CD4-positive, alpha-beta T cell (primary cell): ENCODE measurements around the gene CTNNA3. TPM values are rescaled to one million over a fixed set of nuclear protein-coding genes. Genes with fewer than 3 reads are reported as not detected.

Experiments
- ATAC-seq: fragments of 200-7000 bp; cut with Tn5 transposase; one replicate; pipeline ENCODE4 v1.10.0; 2022; ENCODE audit warnings: mild to moderate bottlenecking; ENCODE audit not compliant: poor library complexity
- CTCF ChIA-PET: fragments of 350-600 bp; sonication (Branson Sonifier 250); formaldehyde crosslinking; loops from one replicate; lab custom pipeline; 2021; ENCODE audit warnings: antibody characterized with exemption, inconsistent platforms; lab: Charles Lee
- POLR2A ChIA-PET: fragments of 350-600 bp; sonication (Branson Sonifier 250); formaldehyde crosslinking; loops from one replicate; lab custom pipeline; 2021; ENCODE audit warnings: antibody characterized with exemption, inconsistent platforms; lab: Charles Lee
- DNase-seq, 14 experiments: peaks; one replicate each; pipeline ENCODE4 v3.0.0-alpha.2; 2013 to 2020; ENCODE audit warnings: mixed read lengths in 2 of 14
- H3K27ac ChIP-seq, 2 donors: one replicate each; pipeline versions ENCODE4 v1.5.1 to v1.7.0; 2013; ENCODE audit warnings: low read length in 2 of 2, low read depth in 1 of 2, mild to moderate bottlenecking in 1 of 2
- H3K27me3 ChIP-seq, 2 experiments: 1 replicate in 1 of 2; 2 replicates in 1 of 2; pipeline versions ENCODE4 v1.6.1 to v1.7.0; 2013; ENCODE audit warnings: low read length in 2 of 2, control low read depth in 1 of 2, mild to moderate bottlenecking in 1 of 2, moderate library complexity in 1 of 2; ENCODE audit not compliant: insufficient read depth in 2 of 2, control insufficient read depth in 1 of 2
- H3K36me3 ChIP-seq: one replicate; pipeline ENCODE4 v1.6.1; 2013; ENCODE audit warnings: low read length, control low read depth; ENCODE audit not compliant: insufficient read depth
- H3K4me1 ChIP-seq: one replicate; pipeline ENCODE4 v1.6.1; 2013; ENCODE audit warnings: low read length, control low read depth; ENCODE audit not compliant: insufficient read depth
- H3K4me3 ChIP-seq: one replicate; pipeline ENCODE4 v1.5.1; 2013; ENCODE audit warnings: mild to moderate bottlenecking, low read length, moderate library complexity
- H3K9me3 ChIP-seq, 2 experiments: 1 replicate in 1 of 2; 2 replicates in 1 of 2; pipeline versions ENCODE4 v1.6.1 to v1.7.0; 2013; ENCODE audit warnings: low read length in 2 of 2, mild to moderate bottlenecking in 2 of 2, control low read depth in 1 of 2, moderate library complexity in 1 of 2; ENCODE audit not compliant: control insufficient read depth in 1 of 2, insufficient read depth in 1 of 2
- H3K27ac Mint-ChIP-seq: one replicate; pipeline ENCODE4 v1.8.0; 2020; ENCODE audit warnings: mixed read lengths
- H3K27me3 Mint-ChIP-seq: one replicate; pipeline ENCODE4 v1.8.0; 2021; ENCODE audit warnings: mixed read lengths
- H3K36me3 Mint-ChIP-seq: one replicate; pipeline ENCODE4 v1.8.0; 2021; ENCODE audit warnings: low read depth, mixed read lengths
- H3K4me1 Mint-ChIP-seq: one replicate; pipeline ENCODE4 v1.8.0; 2021; ENCODE audit warnings: low read depth, mixed read lengths
- H3K4me3 Mint-ChIP-seq: one replicate; pipeline ENCODE4 v1.8.0; 2020; ENCODE audit warnings: mild to moderate bottlenecking, mixed read lengths
- H3K9me3 Mint-ChIP-seq: one replicate; pipeline ENCODE4 v1.8.0; 2020; ENCODE audit warnings: mixed read lengths
- CTCF ChIP-seq: fragments of 200-600 bp; IDR thresholded peaks from one replicate; pipeline ENCODE4 v1.8.0; 2022; ENCODE audit warnings: antibody characterized with exemption, mild to moderate bottlenecking
- intact Hi-C, 2 experiments: fragments of 100-400 bp; cut with DNase I in 1 of 2; cut with micrococcal nuclease in 1 of 2; formaldehyde crosslinking; loops; one replicate each; pipeline versions ENCODE4 v1.15.1 to v1.9.0; 2023 to 2025; cut with DNase I, micrococcal nuclease
- total RNA-seq, 174 experiments: library from RNA in 2 of 174; stranded (reverse) in 2 of 174; gene quantifications; one replicate each; pipeline ENCODE4 v1.2.3 and lab custom pipeline; 2021 to 2026

The CTNNA3 gene
- total RNA-seq, 2 experiments from 2014 or later: 0.80 TPM; not detected in 1

GRCh38 chr10:66322777-66323176, 1373.2 kb downstream of the CTNNA3 start:
- Mint-ChIP-seq H3K9me3 (no peaks in the 10 kb centered on the region), H3K4me3 (no peak overlapping the region), H3K27me3 (no peaks in the 10 kb centered on the region), H3K27ac (no peak overlapping the region), H3K4me1 (no peaks in the 10 kb centered on the region), H3K36me3 (no peaks in the 10 kb centered on the region)
- no peak overlapping the region for H3K4me3 ChIP-seq
- TF ChIP-seq CTCF: no peak
- H3K27me3 ChIP-seq: no peaks in the 10 kb centered on the region
- H3K4me1 ChIP-seq: no peaks in the 10 kb centered on the region
- no peak for ATAC-seq
- no peaks in the 10 kb centered on the region for H3K36me3 ChIP-seq
- CTCF ChIA-PET: no interaction called here
- intact Hi-C loops: no loop called here
- POLR2A ChIA-PET: no interaction called here
- H3K9me3 ChIP-seq: peaks cover 0 to 7% of the 10 kb centered on the region in 2 experiments
- DNase-seq: no peak
- H3K27ac ChIP-seq: no peak overlapping the region

DNA sequence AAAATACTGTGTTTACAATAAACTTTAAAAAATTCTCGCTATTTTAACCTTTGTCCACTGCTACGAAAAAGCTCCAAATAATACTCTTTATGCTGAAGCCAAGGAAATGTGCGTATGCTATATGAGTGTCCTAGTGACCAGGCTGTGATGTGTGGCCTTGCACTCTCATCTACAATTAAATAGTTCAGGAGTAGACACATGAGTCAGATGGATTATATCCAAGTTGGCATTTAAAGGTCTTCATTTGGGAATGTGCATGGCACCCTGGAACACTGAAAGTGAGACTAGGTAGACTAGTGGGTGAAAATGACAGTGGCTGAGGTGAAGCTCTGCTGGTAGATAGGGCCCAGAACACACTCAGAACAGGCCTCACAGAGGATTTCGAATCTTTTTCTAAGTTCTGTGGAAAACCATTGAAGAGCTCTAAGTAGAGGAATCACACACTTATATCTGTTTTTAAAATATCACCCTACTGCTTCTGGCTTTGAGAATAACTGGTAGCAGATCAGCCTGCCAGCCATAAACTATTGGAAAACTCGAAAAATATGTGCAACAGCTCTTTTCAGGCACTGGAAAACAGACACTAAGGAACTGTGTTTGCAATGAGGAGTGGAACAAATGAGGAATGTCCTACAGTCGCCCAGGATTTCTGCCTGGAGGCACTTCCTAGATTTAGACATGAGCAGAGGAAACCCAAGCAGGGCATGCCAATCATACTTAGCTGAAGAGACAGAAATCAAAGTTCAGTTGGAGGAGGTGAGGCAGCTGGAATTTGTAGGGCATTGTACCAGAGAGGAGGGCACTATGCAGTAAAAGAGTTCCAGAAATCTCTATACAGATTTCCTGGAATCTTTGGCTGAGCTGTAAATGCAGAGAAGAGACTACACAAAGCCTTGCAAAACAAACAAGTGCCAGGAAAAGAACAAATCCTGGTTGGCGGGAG, 1374.0 kb downstream of the CTNNA3 start:
- ATAC-seq (no peak), DNase-seq (no peak)
- H3K36me3 ChIP-seq: no peaks in the 10 kb centered on the region
- Mint-ChIP-seq H3K4me1 (no peaks in the 10 kb centered on the region), H3K36me3 (no peaks in the 10 kb centered on the region), H3K4me3 (no peak overlapping the region), H3K9me3 (no peaks in the 10 kb centered on the region), H3K27ac (no peak overlapping the region), H3K27me3 (no peaks in the 10 kb centered on the region)
- H3K9me3 ChIP-seq: peaks cover 0 to 7% of the 10 kb centered on the region in 2 experiments
- ChIA-PET POLR2A (no interaction called here), CTCF (no interaction called here)
- no peaks in the 10 kb centered on the region for H3K27me3 ChIP-seq
- no peak overlapping the region for H3K4me3 ChIP-seq
- H3K4me1 ChIP-seq: no peaks in the 10 kb centered on the region
- H3K27ac ChIP-seq: no peak overlapping the region
- no peak for TF ChIP-seq CTCF
- intact Hi-C loops: no loop called here

GRCh38 chr10:66318761-66319160, 1377.2 kb downstream of the CTNNA3 start:
- Histone ChIP-seq H3K27me3 (no peaks in the 10 kb centered on the region), H3K27ac (no peak overlapping the region), H3K4me3 (no peak overlapping the region), H3K4me1 (no peaks in the 10 kb centered on the region), H3K9me3 (peaks cover 0 to 4% of the 10 kb centered on the region in 2 experiments), H3K36me3 (no peaks in the 10 kb centered on the region)
- TF ChIP-seq CTCF: no peak
- H3K36me3 Mint-ChIP-seq: no peaks in the 10 kb centered on the region
- no peak overlapping the region for H3K4me3 Mint-ChIP-seq
- H3K4me1 Mint-ChIP-seq: no peaks in the 10 kb centered on the region
- ChIA-PET CTCF (no interaction called here), POLR2A (no interaction called here)
- intact Hi-C loops: no loop called here
- H3K27ac Mint-ChIP-seq: no peak overlapping the region
- H3K9me3 Mint-ChIP-seq: no peaks in the 10 kb centered on the region
- no peak for DNase-seq
- ATAC-seq: no peak
- H3K27me3 Mint-ChIP-seq: no peaks in the 10 kb centered on the region
